ENCODE measurements around the gene FAM210A. TPM values are rescaled to one million over a fixed set of nuclear protein-coding genes. Genes with fewer than 3 reads are reported as not detected.

Gene FAM210A
- total and polyA plus RNA-seq, 2 donors (not counting 1 experiment from before 2014, with no cell fraction given): 4.2 to 11.4 TPM

DNA sequence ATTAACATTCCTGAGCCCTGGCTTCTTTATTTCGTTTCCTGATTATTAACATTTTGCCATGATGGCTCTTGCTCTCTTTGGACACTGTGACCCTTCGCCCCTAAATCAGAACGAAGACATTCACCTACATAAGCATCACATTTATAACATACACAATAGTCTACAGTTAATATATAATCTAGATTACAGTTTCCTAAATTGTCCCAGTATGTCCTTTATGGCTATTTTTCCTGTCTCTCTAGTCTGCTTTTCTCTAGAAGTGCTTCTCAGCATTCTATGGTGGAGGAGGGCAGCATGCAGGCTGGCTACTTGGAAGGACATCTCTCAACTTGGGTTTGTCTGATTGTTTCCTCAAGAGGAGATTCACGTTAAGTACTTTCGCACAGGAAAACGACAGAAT is 49.9 kb downstream of the FAM210A start:
- Mint-ChIP-seq H3K4me1 (peaks cover 6% of the 10 kb centered on the region), H3K4me3 (no peak overlapping the region), H3K9me3 (ENCODE audit: insufficient read depth) (no peaks in the 10 kb centered on the region), H3K27me3 (no peaks in the 10 kb centered on the region), H3K27ac (no peak overlapping the region)
- no peak overlapping the region for H3K4me2 ChIP-seq (replicated peaks; ENCODE audit: low read depth, low read length, poor library complexity, severe bottlenecking)
- H2AFZ ChIP-seq (ENCODE audit: insufficient read depth, low read depth, low read length, poor library complexity, severe bottlenecking): no peak overlapping the region
- intact Hi-C loops (cut with micrococcal nuclease): no loop called here
- WGBS (ENCODE audit: insufficient coverage): 100% methylated on average over 1 of the region's 6 CpGs
- H3K27ac ChIP-seq (ENCODE audit: low read length in 2 of 2): no peak overlapping the region
- POLR2A ChIA-PET: no interaction called here
- no peaks in the 10 kb centered on the region for H3K9me3 ChIP-seq (ENCODE audit: control extremely low read depth in 1 of 3, control insufficient read depth in 2 of 3, insufficient read depth in 1 of 3, low read length in 2 of 3)
- ATAC-seq (ENCODE audit: low read depth) (no peak), DNase-seq (no peak)
- H4K20me1 ChIP-seq (ENCODE audit: control insufficient read depth, insufficient read depth, low read length, poor library complexity, severe bottlenecking): no peaks in the 10 kb centered on the region
- CTCF ChIA-PET: no interaction called here
- TF ChIP-seq, protein P1, sequence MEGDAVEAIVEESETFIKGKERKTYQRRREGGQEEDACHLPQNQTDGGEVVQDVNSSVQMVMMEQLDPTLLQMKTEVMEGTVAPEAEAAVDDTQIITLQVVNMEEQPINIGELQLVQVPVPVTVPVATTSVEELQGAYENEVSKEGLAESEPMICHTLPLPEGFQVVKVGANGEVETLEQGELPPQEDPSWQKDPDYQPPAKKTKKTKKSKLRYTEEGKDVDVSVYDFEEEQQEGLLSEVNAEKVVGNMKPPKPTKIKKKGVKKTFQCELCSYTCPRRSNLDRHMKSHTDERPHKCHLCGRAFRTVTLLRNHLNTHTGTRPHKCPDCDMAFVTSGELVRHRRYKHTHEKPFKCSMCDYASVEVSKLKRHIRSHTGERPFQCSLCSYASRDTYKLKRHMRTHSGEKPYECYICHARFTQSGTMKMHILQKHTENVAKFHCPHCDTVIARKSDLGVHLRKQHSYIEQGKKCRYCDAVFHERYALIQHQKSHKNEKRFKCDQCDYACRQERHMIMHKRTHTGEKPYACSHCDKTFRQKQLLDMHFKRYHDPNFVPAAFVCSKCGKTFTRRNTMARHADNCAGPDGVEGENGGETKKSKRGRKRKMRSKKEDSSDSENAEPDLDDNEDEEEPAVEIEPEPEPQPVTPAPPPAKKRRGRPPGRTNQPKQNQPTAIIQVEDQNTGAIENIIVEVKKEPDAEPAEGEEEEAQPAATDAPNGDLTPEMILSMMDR (IDR thresholded peaks at IDR 0.05): no peak
- no peak for TF ChIP-seq EZH2 (IDR thresholded peaks at IDR 0.05; ENCODE audit: borderline replicate concordance, insufficient read depth, low read depth, low read length, poor library complexity, severe bottlenecking)
- H3K4me3 ChIP-seq (ENCODE audit: control extremely low read depth in 1 of 5, extremely low read depth in 1 of 5, insufficient read depth in 1 of 5, low read depth in 2 of 5, low read length in 4 of 5): no peak overlapping the region
- no peaks in the 10 kb centered on the region for H3K27me3 ChIP-seq (replicated peaks in 1 of 4; ENCODE audit: control extremely low read depth in 1 of 4, control insufficient read depth in 3 of 4, insufficient read depth in 4 of 4, low read length in 3 of 4)
- H3K79me2 ChIP-seq (ENCODE audit: control insufficient read depth, insufficient read depth, low read length): no peaks in the 10 kb centered on the region
- no peak overlapping the region for H3K9ac ChIP-seq (ENCODE audit: low read length)
- peaks cover 0 to 2% of the 10 kb centered on the region in 2 experiments for H3K36me3 ChIP-seq (replicated peaks in 1 of 2; ENCODE audit: control extremely low read depth in 1 of 2, control insufficient read depth in 1 of 2, extremely low read depth in 1 of 2, insufficient read depth in 2 of 2, low read length in 1 of 2)
- H3K4me1 ChIP-seq (ENCODE audit: control insufficient read depth in 2 of 2, insufficient read depth in 2 of 2, low read length in 2 of 2): no peaks in the 10 kb centered on the region

DNA sequence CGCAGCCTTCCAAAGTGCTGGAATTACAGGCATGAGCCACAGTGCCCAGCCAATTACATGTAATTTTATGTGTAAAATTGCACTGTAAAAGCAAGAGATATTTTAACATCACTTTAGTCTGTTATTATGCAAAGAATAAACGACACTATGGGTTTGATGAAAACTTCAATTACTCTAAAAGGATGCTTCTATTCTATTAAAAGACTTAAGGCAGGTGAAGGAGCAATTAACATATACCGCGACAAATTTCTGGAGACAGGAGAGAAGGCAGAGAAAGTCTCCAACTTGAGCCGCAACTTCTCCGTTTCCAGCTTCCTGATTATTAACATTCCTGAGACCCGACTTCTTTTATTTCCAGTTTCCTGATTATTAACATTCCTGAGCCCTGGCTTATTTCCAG is 53.7 kb downstream of the FAM210A start:
- H3K27me3 Mint-ChIP-seq: no peaks in the 10 kb centered on the region
- H3K4me2 ChIP-seq (replicated peaks; ENCODE audit: low read depth, low read length, poor library complexity, severe bottlenecking): no peak overlapping the region
- H3K79me2 ChIP-seq (ENCODE audit: control insufficient read depth, insufficient read depth, low read length): no peaks in the 10 kb centered on the region
- H3K4me1 ChIP-seq (ENCODE audit: control insufficient read depth in 2 of 2, insufficient read depth in 2 of 2, low read length in 2 of 2): no peaks in the 10 kb centered on the region
- DNase-seq: no peak
- H3K27me3 ChIP-seq (replicated peaks in 1 of 4; ENCODE audit: control extremely low read depth in 1 of 4, control insufficient read depth in 3 of 4, insufficient read depth in 4 of 4, low read length in 3 of 4): no peaks in the 10 kb centered on the region
- no peak overlapping the region for H3K27ac Mint-ChIP-seq
- H4K20me1 ChIP-seq (ENCODE audit: control insufficient read depth, insufficient read depth, low read length, poor library complexity, severe bottlenecking): no peaks in the 10 kb centered on the region
- no peak overlapping the region for H2AFZ ChIP-seq (ENCODE audit: insufficient read depth, low read depth, low read length, poor library complexity, severe bottlenecking)
- H3K4me3 Mint-ChIP-seq: no peak overlapping the region
- CTCF ChIA-PET: no interaction called here
- POLR2A ChIA-PET: no interaction called here
- no peaks in the 10 kb centered on the region for H3K4me1 Mint-ChIP-seq
- 100% methylated on average over 4 of the region's 7 CpGs for WGBS (ENCODE audit: insufficient coverage)
- no peaks in the 10 kb centered on the region for H3K9me3 ChIP-seq (ENCODE audit: control extremely low read depth in 1 of 3, control insufficient read depth in 2 of 3, insufficient read depth in 1 of 3, low read length in 2 of 3)
- no peak for ATAC-seq (ENCODE audit: low read depth)
- no peak overlapping the region for H3K9ac ChIP-seq (ENCODE audit: low read length)
- intact Hi-C loops (cut with micrococcal nuclease): no loop called here
- no peaks in the 10 kb centered on the region for H3K36me3 ChIP-seq (replicated peaks in 1 of 2; ENCODE audit: control extremely low read depth in 1 of 2, control insufficient read depth in 1 of 2, extremely low read depth in 1 of 2, insufficient read depth in 2 of 2, low read length in 1 of 2)
- H3K9me3 Mint-ChIP-seq (ENCODE audit: insufficient read depth): no peaks in the 10 kb centered on the region
- no peak for TF ChIP-seq EZH2 (IDR thresholded peaks at IDR 0.05; ENCODE audit: borderline replicate concordance, insufficient read depth, low read depth, low read length, poor library complexity, severe bottlenecking)
- TF ChIP-seq, protein P1 (IDR thresholded peaks at IDR 0.05): no peak
- H3K4me3 ChIP-seq (ENCODE audit: control extremely low read depth in 1 of 5, extremely low read depth in 1 of 5, insufficient read depth in 1 of 5, low read depth in 2 of 5, low read length in 4 of 5): no peak overlapping the region
- no peak overlapping the region for H3K27ac ChIP-seq (ENCODE audit: low read length in 2 of 2)
